Ovary (tissue), 9 donors: Measurements from ENCODE around the gene ANO8. TPM values are rescaled to one million over a fixed set of nuclear protein-coding genes. Genes with fewer than 3 reads are reported as not detected.
"Not testable (repeated sequence)": the region's sequence is repeated elsewhere in the genome, so short reads cannot be mapped to it uniquely, and the experiment has no call there.

Source experiments
- DNase-seq, 5 donors: peaks; one replicate each; pipeline ENCODE4 v3.0.0-alpha.2; 2019 to 2020
- H3K27ac ChIP-seq, 2 donors: fragments of 200-600 bp; one replicate each; pipeline versions ENCODE4 v1.5.1 to v1.8.0; 2019 to 2022
- H3K27me3 ChIP-seq: fragments of 200-600 bp; one replicate; pipeline ENCODE4 v1.8.0; 2022
- H3K36me3 ChIP-seq: fragments of 200-600 bp; sonication (generic); one replicate; pipeline ENCODE4 v1.5.1; 2019
- H3K4me1 ChIP-seq: one replicate; pipeline ENCODE4 v1.8.1; 2013; ENCODE audit warnings: mild to moderate bottlenecking, moderate library complexity; ENCODE audit not compliant: insufficient read depth
- H3K4me3 ChIP-seq: fragments of 200-600 bp; sonication (generic); one replicate; pipeline ENCODE4 v1.5.1; 2017
- H3K9me3 ChIP-seq, 2 donors: fragments of 200-600 bp in 1 of 2; sonication (generic) in 1 of 2; one replicate each; pipeline versions ENCODE4 v1.5.1 to v1.8.1; 2013 to 2019; ENCODE audit warnings: mild to moderate bottlenecking in 1 of 2, moderate library complexity in 1 of 2
- EP300 ChIP-seq: sonication (generic); formaldehyde crosslinking; IDR thresholded peaks from one replicate; pipeline ENCODE4 v1.6.1; 2017; ENCODE audit warnings: antibody characterized with exemption
- POLR2A ChIP-seq: fragments of 450-650 bp; IDR thresholded peaks from one replicate; pipeline ENCODE4 v1.6.1; 2017; ENCODE audit warnings: antibody characterized with exemption, mild to moderate bottlenecking, moderate library complexity
- WGBS, 3 donors: extraction: QIAGEN DNeasy Blood & Tissue Kit in 1 of 3; methylation state at CpG; one replicate each; pipeline versions ENCODE4 v1.1.5 to v1.1.7; 2013 to 2017; 5-methylcytosine and 5-hydroxymethylcytosine counted together
- intact Hi-C, 4 donors: fragments of 100-400 bp; cut with DNase I; formaldehyde crosslinking; loops; one replicate each; pipeline versions ENCODE4 v1.11.0 to v1.15.1; 2022 to 2023
- polyA plus RNA-seq, 2 donors: library from polyadenylated mRNA; stranded (reverse); fragments of 200-250 nt in 1 of 2; fragments of 350-450 nt in 1 of 2; fragmentation: Illumina TruSeq in 1 of 2; extraction: RNeasy Lipid Tissue Mini Kit (QIAGEN cat#74804) in 1 of 2; gene quantifications; one replicate each; pipeline ENCODE4 v1.2.3, GENCODE V29; 2013 to 2014
- total RNA-seq, 7 donors: library from RNA; depleted of rRNA in 2 of 7; stranded (reverse); fragments of >200 nt in 2 of 7; fragmentation: NEBNext Ultra II Directional in 3 of 7; extraction: Animal tissue kit (Norgen Biotek cat#: 25700) in 3 of 7; gene quantifications; one replicate each; pipeline versions ENCODE4 v1.1.0 to v1.2.4, GENCODE V29; 2016 to 2023
- TF ChIP-seq, protein P1 (sequence below), 3 donors: fragments of 450-650 bp in 2 of 3; fragments of 200-600 bp in 1 of 3; IDR thresholded peaks; one replicate each; pipeline versions ENCODE4 v1.5.1 to v1.8.0; 2016 to 2022; ENCODE audit warnings: antibody characterized with exemption in 3 of 3, mild to moderate bottlenecking in 1 of 3
- donor health status: DM: no; HTN: no; CAD: no; lungs with moderate emphysema.
- donor health status: DM: no; HTN: no; CAD: no.
- donor health status: Bipolar disorder and iron deficiency.
- donor health status: DM: yes; HTN: yes; CAD: no.
- donor health status: DM: no; HTN: no; CAD: no.
- donor health status: DM: yes; HTN: yes; CAD: no.

The ANO8 gene
- total and polyA plus RNA-seq, 9 donors = 2.0 to 8.9 (median 3.7) TPM

- H3K4me3 ChIP-seq = no peak overlapping the region
- intact Hi-C loops = no loop called here
- peaks cover 3% of the 10 kb centered on the region for H3K4me1 ChIP-seq
- no peak for DNase-seq
- WGBS, 3 donors = 80 to 87% (median 85%) methylated on average over 6 of the region's 6 CpGs
- no peaks in the 10 kb centered on the region for H3K27me3 ChIP-seq
- no peaks in the 10 kb centered on the region for H3K9me3 ChIP-seq
- no peak overlapping the region for H3K27ac ChIP-seq
- H3K36me3 ChIP-seq = no peaks in the 10 kb centered on the region
- TF ChIP-seq POLR2A = no peak
- no peak for TF ChIP-seq EP300
- TF ChIP-seq, protein P1, sequence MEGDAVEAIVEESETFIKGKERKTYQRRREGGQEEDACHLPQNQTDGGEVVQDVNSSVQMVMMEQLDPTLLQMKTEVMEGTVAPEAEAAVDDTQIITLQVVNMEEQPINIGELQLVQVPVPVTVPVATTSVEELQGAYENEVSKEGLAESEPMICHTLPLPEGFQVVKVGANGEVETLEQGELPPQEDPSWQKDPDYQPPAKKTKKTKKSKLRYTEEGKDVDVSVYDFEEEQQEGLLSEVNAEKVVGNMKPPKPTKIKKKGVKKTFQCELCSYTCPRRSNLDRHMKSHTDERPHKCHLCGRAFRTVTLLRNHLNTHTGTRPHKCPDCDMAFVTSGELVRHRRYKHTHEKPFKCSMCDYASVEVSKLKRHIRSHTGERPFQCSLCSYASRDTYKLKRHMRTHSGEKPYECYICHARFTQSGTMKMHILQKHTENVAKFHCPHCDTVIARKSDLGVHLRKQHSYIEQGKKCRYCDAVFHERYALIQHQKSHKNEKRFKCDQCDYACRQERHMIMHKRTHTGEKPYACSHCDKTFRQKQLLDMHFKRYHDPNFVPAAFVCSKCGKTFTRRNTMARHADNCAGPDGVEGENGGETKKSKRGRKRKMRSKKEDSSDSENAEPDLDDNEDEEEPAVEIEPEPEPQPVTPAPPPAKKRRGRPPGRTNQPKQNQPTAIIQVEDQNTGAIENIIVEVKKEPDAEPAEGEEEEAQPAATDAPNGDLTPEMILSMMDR (IDR thresholded peaks at IDR 0.05) = no peak
Measured at GRCh38 chr19:17296976-17297375, 37.7 kb downstream of the ANO8 start.

DNA sequence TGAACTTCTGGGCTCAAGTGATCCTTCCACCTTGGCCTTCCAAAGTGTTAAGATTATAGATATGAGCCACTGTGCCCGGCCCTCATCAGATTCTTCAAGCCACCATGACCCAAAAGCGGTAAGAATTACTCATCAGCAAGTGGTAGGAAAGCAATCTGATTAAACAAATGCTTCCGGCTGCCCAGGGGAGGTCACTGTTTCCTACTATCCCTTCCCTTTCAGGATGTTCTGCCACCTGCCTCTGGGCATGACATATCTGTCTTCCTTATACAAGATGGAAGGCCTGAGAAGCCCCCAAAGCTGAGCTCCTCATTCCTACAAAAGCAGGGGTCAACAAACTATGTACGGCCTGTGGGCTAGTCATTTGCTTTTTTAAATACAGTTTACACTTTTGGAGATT is 38.4 kb downstream of the ANO8 start:
- 54 to 70% (median 63%) methylated on average over 4 of the region's 4 CpGs for WGBS, 3 donors
- intact Hi-C loops = no loop called here
- Histone ChIP-seq H3K9me3 (no peaks in the 10 kb centered on the region), H3K27me3 (no peaks in the 10 kb centered on the region), H3K36me3 (no peaks in the 10 kb centered on the region), H3K4me1 (peaks cover 2% of the 10 kb centered on the region), H3K4me3 (no peak overlapping the region), H3K27ac (no peak overlapping the region)
- no peak for TF ChIP-seq POLR2A
- TF ChIP-seq EP300 = no peak
- TF ChIP-seq, protein P1 (IDR thresholded peaks at IDR 0.05) = no peak
- no peak for DNase-seq

DNA sequence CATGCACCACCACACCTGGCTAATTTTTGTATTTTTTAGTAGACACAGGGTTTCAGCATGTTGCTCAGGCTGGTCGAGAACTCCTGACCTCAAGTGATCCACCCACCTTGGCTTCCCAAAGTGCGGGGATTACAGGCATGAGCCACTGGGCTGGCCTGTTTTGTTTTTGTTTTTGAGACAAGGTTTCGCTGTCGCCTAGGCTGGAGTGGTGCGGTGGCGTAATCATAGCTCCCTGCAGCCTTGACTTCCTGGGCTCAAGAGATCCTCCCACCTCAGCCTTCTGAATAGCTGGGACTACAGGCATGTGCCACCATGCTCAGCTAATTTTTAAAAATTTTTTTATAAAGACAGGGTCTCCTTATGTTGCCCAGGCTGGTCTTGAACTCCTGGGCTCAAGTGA is 39.1 kb downstream of the ANO8 start:
- H3K9me3 ChIP-seq, DNase-seq, H3K27me3 ChIP-seq, H3K4me3 ChIP-seq, H3K36me3 ChIP-seq, intact Hi-C loops, H3K27ac ChIP-seq, H3K4me1 ChIP-seq: not testable (repeated sequence)
- 87 to 92% (median 88%) methylated on average over 6 of the region's 6 CpGs for WGBS, 3 donors

DNA sequence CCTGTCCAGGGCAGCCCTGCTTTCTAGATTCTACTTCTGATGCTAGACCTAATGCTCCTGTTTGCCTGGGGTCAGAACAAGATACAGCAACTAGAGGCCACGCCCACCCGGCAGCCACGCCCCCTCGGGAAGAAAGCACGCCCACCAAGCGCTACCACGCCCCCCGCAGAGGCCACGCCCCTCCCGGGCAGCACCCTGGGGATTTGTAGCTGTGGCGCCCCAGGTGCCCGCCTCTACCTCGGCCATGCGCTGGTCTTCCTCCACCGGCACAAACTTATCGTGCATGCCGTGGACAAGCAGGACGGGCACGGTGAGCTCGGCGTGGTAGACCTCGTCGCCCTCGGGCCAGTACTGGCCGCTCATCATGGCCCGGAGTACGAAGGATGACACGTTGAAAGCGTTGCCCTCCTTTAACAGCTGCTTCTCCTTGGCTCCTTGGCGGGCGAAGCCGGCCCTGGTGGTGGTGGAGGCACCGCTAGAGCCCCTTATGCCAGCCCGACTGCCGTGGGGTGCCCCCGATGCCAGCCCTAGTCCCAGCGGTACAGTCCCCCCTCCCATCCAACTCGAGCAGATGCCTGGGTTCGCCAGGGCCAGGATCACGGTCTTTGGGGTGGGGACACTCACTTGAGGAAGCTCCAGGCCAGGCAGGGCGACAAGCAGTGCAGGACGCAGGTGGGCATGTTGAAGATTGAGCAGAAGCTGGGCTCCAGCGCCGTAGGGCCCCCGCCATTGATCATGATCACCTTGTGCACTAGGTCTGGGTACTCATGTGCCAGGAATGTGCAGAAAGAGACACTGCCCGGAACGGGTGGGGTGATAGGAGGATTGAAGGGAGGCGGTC is 40.4 kb downstream of the ANO8 start:
- H3K4me3 ChIP-seq = no peak overlapping the region
- DNase-seq = peak in 3 of 5 donors; percentile 57 to 66 (median 65)
- peaks cover 2% of the 10 kb centered on the region for H3K4me1 ChIP-seq
- intact Hi-C loops = loop anchor here in 1 of 4 donors (5.0 kb wide), 1 partner anchor 53 kb away; no protein-coding TSS in a partner anchor
- no peaks in the 10 kb centered on the region for H3K9me3 ChIP-seq
- H3K27ac ChIP-seq = no peak overlapping the region
- WGBS, 3 donors = 77 to 81% (median 79%) methylated on average over 47 to 48 of the region's 48 CpGs
- no peaks in the 10 kb centered on the region for H3K36me3 ChIP-seq
- no peak for TF ChIP-seq POLR2A
- no peak for TF ChIP-seq EP300
- TF ChIP-seq, protein P1 (IDR thresholded peaks at IDR 0.05) = no peak
- H3K27me3 ChIP-seq = no peaks in the 10 kb centered on the region

DNA sequence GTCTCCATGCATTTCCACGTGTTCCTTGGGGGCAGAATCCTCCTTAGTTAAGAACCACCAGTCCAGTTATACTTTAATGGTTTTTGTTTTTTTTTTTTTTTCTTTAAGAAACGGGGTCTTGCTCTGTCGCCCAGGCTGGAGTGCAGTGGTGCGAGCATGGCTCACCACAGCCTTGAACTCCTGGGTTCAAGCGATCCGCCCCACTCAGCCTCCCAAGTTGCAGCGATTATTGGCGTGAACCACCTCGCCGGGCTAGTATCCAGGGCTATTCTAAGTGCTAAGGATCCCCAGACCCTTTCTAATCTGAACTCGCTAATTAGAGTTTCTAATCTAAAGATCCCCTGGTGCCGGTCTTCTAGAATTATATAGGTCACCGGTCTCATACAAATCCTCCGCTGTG is 41.0 kb downstream of the ANO8 start:
- TF ChIP-seq EP300 (no peak), POLR2A (no peak)
- TF ChIP-seq, protein P1 (IDR thresholded peaks at IDR 0.05) = no peak
- no peaks in the 10 kb centered on the region for H3K36me3 ChIP-seq
- peaks cover 2% of the 10 kb centered on the region for H3K4me1 ChIP-seq
- H3K4me3 ChIP-seq = no peak overlapping the region
- DNase-seq = no peak
- 66 to 83% (median 73%) methylated on average over 14 of the region's 14 CpGs for whole genome bisulfite sequencing, 3 donors
- no peaks in the 10 kb centered on the region for H3K9me3 ChIP-seq
- no peaks in the 10 kb centered on the region for H3K27me3 ChIP-seq
- no peak overlapping the region for H3K27ac ChIP-seq
- intact Hi-C loops = loop anchor here in 1 of 4 donors (2.0 to 5.0 kb wide), 2 partner anchors 54 to 97 kb away; no protein-coding TSS in a partner anchor
